Activated T-helper 2 cell treated with anti-CD3 and anti-CD28 coated beads, Interferon-gamma antibody, Interleukin-2, Interleukin-4, amounts not matched to agents 10 μg/mL and 5 μg/mL and 100 μg/mL, durations not matched to agents 14 hours and 24 hours and 36 hours (primary cell): ENCODE results near the gene GAGE12H. TPM values are rescaled to one million over a fixed set of nuclear protein-coding genes. Genes with fewer than 3 reads are reported as not detected.
"Not testable (repeated sequence)": the region's sequence is repeated elsewhere in the genome, so short reads cannot be mapped to it uniquely, and the experiment has no call there.

Source experiments
- DNase-seq: peaks from one replicate; pipeline ENCODE4 v3.0.0; 2021; ENCODE audit warnings: low spot score
- H3K27ac Mint-ChIP-seq: one replicate; pipeline ENCODE4 v1.8.0; 2021; ENCODE audit warnings: mixed read lengths
- H3K27me3 Mint-ChIP-seq: one replicate; pipeline ENCODE4 v1.8.0; 2021; ENCODE audit warnings: low read depth, mixed read lengths
- H3K36me3 Mint-ChIP-seq: one replicate; pipeline ENCODE4 v1.8.0; 2021; ENCODE audit warnings: low read depth, mixed read lengths
- H3K4me1 Mint-ChIP-seq: one replicate; pipeline ENCODE4 v1.8.0; 2021; ENCODE audit warnings: low read depth, mixed read lengths
- H3K4me3 Mint-ChIP-seq: one replicate; pipeline ENCODE4 v1.8.0; 2021; ENCODE audit warnings: low read depth, mild to moderate bottlenecking, moderate library complexity, mixed read lengths
- H3K9me3 Mint-ChIP-seq: one replicate; pipeline ENCODE4 v1.8.0; 2021; ENCODE audit warnings: mixed read lengths
- intact Hi-C: fragments of 100-400 bp; cut with micrococcal nuclease; formaldehyde crosslinking; loops from one replicate; pipeline ENCODE4 v1.15.1; 2023
- total RNA-seq: library from RNA; stranded (reverse); gene quantifications from 2 replicates; pipeline ENCODE4 v1.2.3, GENCODE V29; 2022

The GAGE12H gene
- not detected in 2 replicates for total RNA-seq

GRCh38 chrX:49579649-49580048 is at the start of gene GAGE12H:
Gene GAGE12H, plus strand, starts transcription at chrX:49579949. Its CDS starts 1,155 bp downstream, at chrX:49581104.
- H3K9me3 Mint-ChIP-seq, H3K27ac Mint-ChIP-seq, H3K36me3 Mint-ChIP-seq, DNase-seq, H3K27me3 Mint-ChIP-seq, H3K4me3 Mint-ChIP-seq, H3K4me1 Mint-ChIP-seq, intact Hi-C loops: not testable (repeated sequence)

- H3K36me3 Mint-ChIP-seq, H3K4me3 Mint-ChIP-seq, H3K4me1 Mint-ChIP-seq, intact Hi-C loops, DNase-seq, H3K27me3 Mint-ChIP-seq, H3K9me3 Mint-ChIP-seq, H3K27ac Mint-ChIP-seq: not testable (repeated sequence)
Measured at GRCh38 chrX:49531877-49532276, 47.9 kb upstream of the GAGE12H start, which contains the start of gene GAGE12C. Gene GAGE12C, plus strand, starts transcription at chrX:49532177. Its CDS starts 1,155 bp downstream, at chrX:49533332.

- H3K9me3 Mint-ChIP-seq, H3K27me3 Mint-ChIP-seq, H3K4me3 Mint-ChIP-seq, H3K36me3 Mint-ChIP-seq, H3K4me1 Mint-ChIP-seq, H3K27ac Mint-ChIP-seq, intact Hi-C loops, DNase-seq: not testable (repeated sequence)
Measured at GRCh38 chrX:49541433-49541832, 38.3 kb upstream of the GAGE12H start, which contains the start of gene GAGE12D. Gene GAGE12D, plus strand, starts transcription at chrX:49541733. Its CDS starts 1,155 bp downstream, at chrX:49542888.

GRCh38 chrX:49550989-49551388 is 28.8 kb upstream of the GAGE12H start, which contains the start of gene GAGE12E:
Gene GAGE12E, plus strand, starts transcription at chrX:49551289. Its CDS starts 1,155 bp downstream, at chrX:49552444.
- H3K4me1 Mint-ChIP-seq, DNase-seq, H3K4me3 Mint-ChIP-seq, H3K36me3 Mint-ChIP-seq, intact Hi-C loops, H3K9me3 Mint-ChIP-seq, H3K27ac Mint-ChIP-seq, H3K27me3 Mint-ChIP-seq: not testable (repeated sequence)

GRCh38 chrX:49560542-49560941 is 19.2 kb upstream of the GAGE12H start, which contains the start of gene GAGE12F:
Gene GAGE12F, plus strand, starts transcription at chrX:49560842. Its CDS starts 1,155 bp downstream, at chrX:49561997.
- H3K4me3 Mint-ChIP-seq, DNase-seq, H3K9me3 Mint-ChIP-seq, H3K4me1 Mint-ChIP-seq, intact Hi-C loops, H3K36me3 Mint-ChIP-seq, H3K27me3 Mint-ChIP-seq, H3K27ac Mint-ChIP-seq: not testable (repeated sequence)

- intact Hi-C loops, H3K9me3 Mint-ChIP-seq, H3K36me3 Mint-ChIP-seq, H3K4me1 Mint-ChIP-seq, H3K27ac Mint-ChIP-seq, H3K27me3 Mint-ChIP-seq, DNase-seq, H3K4me3 Mint-ChIP-seq: not testable (repeated sequence)
Measured at GRCh38 chrX:49568728-49569127, 11.0 kb upstream of the GAGE12H start.

GRCh38 chrX:49569152-49569551 is 10.6 kb upstream of the GAGE12H start:
- H3K36me3 Mint-ChIP-seq = not testable (repeated sequence)

GRCh38 chrX:49570100-49570499 is 9.6 kb upstream of the GAGE12H start, which contains the start of gene GAGE12G:
Gene GAGE12G, plus strand, starts transcription at chrX:49570400. Its CDS starts 1,155 bp downstream, at chrX:49571555.
- not testable (repeated sequence) for H3K9me3 Mint-ChIP-seq

More at GRCh38 chrX:49569152-49569551, 10.6 kb upstream of the GAGE12H start:
- H3K9me3 Mint-ChIP-seq, intact Hi-C loops, H3K4me1 Mint-ChIP-seq, H3K4me3 Mint-ChIP-seq, H3K27me3 Mint-ChIP-seq, H3K27ac Mint-ChIP-seq, DNase-seq: not testable (repeated sequence)

GRCh38 chrX:49589196-49589595 is 9.4 kb downstream of the GAGE12H start, which contains the start of gene GAGE2A:
Gene GAGE2A, plus strand, starts transcription at chrX:49589496. Its CDS starts 1,155 bp downstream, at chrX:49590651.
- H3K9me3 Mint-ChIP-seq, H3K4me3 Mint-ChIP-seq, intact Hi-C loops, H3K27ac Mint-ChIP-seq, DNase-seq, H3K36me3 Mint-ChIP-seq, H3K27me3 Mint-ChIP-seq, H3K4me1 Mint-ChIP-seq: not testable (repeated sequence)

More at GRCh38 chrX:49570100-49570499, 9.6 kb upstream of the GAGE12H start, which contains the start of gene GAGE12G:
- intact Hi-C loops, DNase-seq, H3K4me1 Mint-ChIP-seq, H3K4me3 Mint-ChIP-seq, H3K36me3 Mint-ChIP-seq, H3K27me3 Mint-ChIP-seq, H3K27ac Mint-ChIP-seq: not testable (repeated sequence)

- H3K36me3 Mint-ChIP-seq, H3K9me3 Mint-ChIP-seq, intact Hi-C loops, DNase-seq, H3K27me3 Mint-ChIP-seq, H3K27ac Mint-ChIP-seq, H3K4me3 Mint-ChIP-seq, H3K4me1 Mint-ChIP-seq: not testable (repeated sequence)
Measured at GRCh38 chrX:49589769-49590478, 10.2 kb downstream of the GAGE12H start.

GRCh38 chrX:49590488-49590887 is 10.7 kb downstream of the GAGE12H start:
- intact Hi-C loops, H3K36me3 Mint-ChIP-seq, H3K4me1 Mint-ChIP-seq, H3K27me3 Mint-ChIP-seq, H3K27ac Mint-ChIP-seq, H3K9me3 Mint-ChIP-seq, H3K4me3 Mint-ChIP-seq, DNase-seq: not testable (repeated sequence)

- DNase-seq, H3K4me1 Mint-ChIP-seq, H3K27ac Mint-ChIP-seq, intact Hi-C loops, H3K36me3 Mint-ChIP-seq, H3K4me3 Mint-ChIP-seq, H3K27me3 Mint-ChIP-seq, H3K9me3 Mint-ChIP-seq: not testable (repeated sequence)
Measured at GRCh38 chrX:49598720-49599119, 19.0 kb downstream of the GAGE12H start, which contains the start of gene GAGE1. Gene GAGE1, plus strand, starts transcription at chrX:49599020. Its CDS starts 1,155 bp downstream, at chrX:49600175.

- Mint-ChIP-seq H3K4me3 (no peak overlapping the region), H3K36me3 (no peaks in the 10 kb centered on the region), H3K27ac (no peak overlapping the region), H3K4me1 (no peaks in the 10 kb centered on the region), H3K27me3 (no peaks in the 10 kb centered on the region), H3K9me3 (no peaks in the 10 kb centered on the region)
- intact Hi-C loops = no loop called here
- no peak for DNase-seq
Measured at GRCh38 chrX:49610718-49611310, 31.1 kb downstream of the GAGE12H start.
